Lower lobe of right lung (tissue), 2 donors: ENCODE results near the gene MIF. TPM values are rescaled to one million over a fixed set of nuclear protein-coding genes. Genes with fewer than 3 reads are reported as not detected.
A peak's percentile ranks its signal among the peaks of the same experiment; 100 is the strongest.

Source experiments
- ATAC-seq, 2 donors: fragments of 200-7000 bp; cut with Tn5 transposase; one replicate each; pipeline ENCODE4 v1.9.1; 2020 to 2022; ENCODE audit warnings: mild to moderate bottlenecking in 2 of 2, moderate library complexity in 2 of 2
- DNase-seq: peaks from one replicate; pipeline ENCODE4 v3.0.0-alpha.2; 2020
- H3K27ac ChIP-seq: fragments of 200-600 bp; one replicate; pipeline ENCODE4 v1.8.0; 2022
- H3K27me3 ChIP-seq: fragments of 200-600 bp; one replicate; pipeline ENCODE4 v1.8.0; 2022; ENCODE audit warnings: low read depth
- H3K36me3 ChIP-seq: fragments of 200-600 bp; one replicate; pipeline ENCODE4 v1.8.0; 2022; ENCODE audit warnings: mild to moderate bottlenecking
- H3K4me1 ChIP-seq: fragments of 200-600 bp; one replicate; pipeline ENCODE4 v1.8.0; 2022
- H3K4me3 ChIP-seq: fragments of 200-600 bp; one replicate; pipeline ENCODE4 v1.8.0; 2022; ENCODE audit warnings: mild to moderate bottlenecking
- H3K9me3 ChIP-seq: fragments of 200-600 bp; one replicate; pipeline ENCODE4 v1.8.0; 2022
- intact Hi-C: fragments of 100-400 bp; cut with DNase I; formaldehyde crosslinking; loops from one replicate; pipeline ENCODE4 v1.11.0; 2022
- long read RNA-seq: library from polyadenylated mRNA; unstranded; transcript quantifications from one replicate; pipeline ENCODE4 v2.0.0, GENCODE V29; 2021
- total RNA-seq: library from RNA; stranded (reverse); fragmentation: NEBNext Ultra II Directional; extraction: Animal tissue kit (Norgen Biotek cat#: 25700); gene quantifications from one replicate; pipeline ENCODE4 v1.2.1, GENCODE V29; 2021
- TF ChIP-seq, protein P1 (sequence below): fragments of 200-600 bp; IDR thresholded peaks from one replicate; pipeline ENCODE4 v1.8.0; 2022; ENCODE audit warnings: antibody characterized with exemption, mild to moderate bottlenecking
- donor health status: DM: no; HTN: yes; CAD: no; lungs with severe emphysema.

Gene MIF
- total RNA-seq: 231 TPM
- long read RNA-seq, transcript MIF-201 (3 exons, 939 nt): major isoform, 119 of 123 reads
- long read RNA-seq, partial matches to known transcripts: 0 of 123 reads
- long read RNA-seq, other reads (novel, unspliced or antisense): 1 of 123 reads

DNA sequence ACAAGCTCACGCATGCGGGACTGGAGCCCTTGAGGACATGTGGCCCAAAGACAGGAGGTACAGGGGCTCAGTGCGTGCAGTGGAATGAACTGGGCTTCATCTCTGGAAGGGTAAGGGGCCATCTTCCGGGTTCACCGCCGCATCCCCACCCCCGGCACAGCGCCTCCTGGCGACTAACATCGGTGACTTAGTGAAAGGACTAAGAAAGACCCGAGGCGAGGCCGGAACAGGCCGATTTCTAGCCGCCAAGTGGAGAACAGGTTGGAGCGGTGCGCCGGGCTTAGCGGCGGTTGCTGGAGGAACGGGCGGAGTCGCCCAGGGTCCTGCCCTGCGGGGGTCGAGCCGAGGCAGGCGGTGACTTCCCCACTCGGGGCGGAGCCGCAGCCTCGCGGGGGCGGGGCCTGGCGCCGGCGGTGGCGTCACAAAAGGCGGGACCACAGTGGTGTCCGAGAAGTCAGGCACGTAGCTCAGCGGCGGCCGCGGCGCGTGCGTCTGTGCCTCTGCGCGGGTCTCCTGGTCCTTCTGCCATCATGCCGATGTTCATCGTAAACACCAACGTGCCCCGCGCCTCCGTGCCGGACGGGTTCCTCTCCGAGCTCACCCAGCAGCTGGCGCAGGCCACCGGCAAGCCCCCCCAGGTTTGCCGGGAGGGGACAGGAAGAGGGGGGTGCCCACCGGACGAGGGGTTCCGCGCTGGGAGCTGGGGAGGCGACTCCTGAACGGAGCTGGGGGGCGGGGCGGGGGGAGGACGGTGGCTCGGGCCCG is at the start of gene MIF:
Gene MIF, plus strand, starts transcription at position 439 of the 765 bp plus-strand sequence. Its CDS starts 92 bp downstream, at position 531.
- TF ChIP-seq, protein P1, sequence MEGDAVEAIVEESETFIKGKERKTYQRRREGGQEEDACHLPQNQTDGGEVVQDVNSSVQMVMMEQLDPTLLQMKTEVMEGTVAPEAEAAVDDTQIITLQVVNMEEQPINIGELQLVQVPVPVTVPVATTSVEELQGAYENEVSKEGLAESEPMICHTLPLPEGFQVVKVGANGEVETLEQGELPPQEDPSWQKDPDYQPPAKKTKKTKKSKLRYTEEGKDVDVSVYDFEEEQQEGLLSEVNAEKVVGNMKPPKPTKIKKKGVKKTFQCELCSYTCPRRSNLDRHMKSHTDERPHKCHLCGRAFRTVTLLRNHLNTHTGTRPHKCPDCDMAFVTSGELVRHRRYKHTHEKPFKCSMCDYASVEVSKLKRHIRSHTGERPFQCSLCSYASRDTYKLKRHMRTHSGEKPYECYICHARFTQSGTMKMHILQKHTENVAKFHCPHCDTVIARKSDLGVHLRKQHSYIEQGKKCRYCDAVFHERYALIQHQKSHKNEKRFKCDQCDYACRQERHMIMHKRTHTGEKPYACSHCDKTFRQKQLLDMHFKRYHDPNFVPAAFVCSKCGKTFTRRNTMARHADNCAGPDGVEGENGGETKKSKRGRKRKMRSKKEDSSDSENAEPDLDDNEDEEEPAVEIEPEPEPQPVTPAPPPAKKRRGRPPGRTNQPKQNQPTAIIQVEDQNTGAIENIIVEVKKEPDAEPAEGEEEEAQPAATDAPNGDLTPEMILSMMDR: peak; percentile 76
- intact Hi-C loops: no loop called here
- H3K36me3 ChIP-seq: peaks cover 19% of the 10 kb centered on the region
- no peaks in the 10 kb centered on the region for H3K9me3 ChIP-seq
- H3K27ac ChIP-seq: peak within 1 kb of the TSS; percentile 96
- DNase-seq (peak; percentile 96), ATAC-seq (peak; percentile 96)
- H3K4me3 ChIP-seq: peak within 1 kb of the TSS; percentile 81
- H3K4me1 ChIP-seq: peaks cover 19% of the 10 kb centered on the region
- no peaks in the 10 kb centered on the region for H3K27me3 ChIP-seq

- TF ChIP-seq, protein P1: no peak
- no peaks in the 10 kb centered on the region for H3K36me3 ChIP-seq
- DNase-seq (no peak), ATAC-seq (no peak)
- no peak overlapping the region for H3K4me3 ChIP-seq
- intact Hi-C loops: no loop called here
- peak overlapping the region; percentile 53 for H3K27ac ChIP-seq
- peaks cover 37% of the 10 kb centered on the region for H3K4me1 ChIP-seq
- H3K9me3 ChIP-seq: no peaks in the 10 kb centered on the region
- H3K27me3 ChIP-seq: no peaks in the 10 kb centered on the region
Measured at GRCh38 chr22:23844739-23845202, 49.4 kb upstream of the MIF start.

DNA sequence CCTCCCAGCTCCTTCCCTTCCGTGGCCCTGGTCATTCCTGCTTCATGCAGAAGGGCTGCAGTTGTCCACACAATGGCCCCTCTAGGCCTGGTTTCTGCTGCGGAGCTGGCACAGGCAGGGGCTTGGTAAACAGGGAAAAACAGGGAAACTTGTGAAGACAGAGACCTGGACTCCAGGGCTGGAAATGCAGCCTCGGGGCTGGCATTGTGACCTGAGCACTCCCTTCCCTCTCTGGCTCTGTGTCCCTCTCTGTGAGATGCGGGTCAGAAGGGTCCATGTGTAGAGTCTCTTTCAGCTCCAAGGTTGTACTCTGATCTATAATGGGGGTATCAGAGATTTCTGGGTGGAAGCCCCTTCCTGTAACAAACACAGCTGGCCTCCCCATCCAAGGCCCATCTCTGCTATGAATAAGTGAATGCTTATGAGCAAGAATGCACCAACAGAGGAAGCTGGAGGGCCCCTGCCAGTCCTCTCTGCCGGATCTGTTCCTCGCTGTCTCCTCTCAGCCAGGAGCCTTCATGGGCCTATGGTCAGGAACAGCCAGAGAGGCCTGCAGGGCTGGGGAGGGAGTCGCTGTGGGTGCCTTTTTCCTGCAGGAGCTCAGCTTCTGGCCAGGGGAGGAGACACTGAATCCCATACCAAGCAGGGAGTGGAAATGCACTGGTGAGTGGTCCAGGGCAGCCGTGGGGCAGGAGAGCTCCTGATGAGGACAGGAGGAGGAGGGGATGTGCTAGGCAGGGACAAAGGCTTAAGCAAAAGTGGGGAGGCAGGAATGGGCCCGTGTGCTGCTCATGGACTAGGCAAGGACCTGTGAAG is 48.7 kb upstream of the MIF start:
- no peak overlapping the region for H3K4me3 ChIP-seq
- intact Hi-C loops: no loop called here
- H3K27ac ChIP-seq: peak overlapping the region; percentile 53
- ATAC-seq: no peak
- H3K4me1 ChIP-seq: peaks cover 39% of the 10 kb centered on the region
- no peak for DNase-seq
- no peaks in the 10 kb centered on the region for H3K9me3 ChIP-seq
- no peaks in the 10 kb centered on the region for H3K27me3 ChIP-seq
- TF ChIP-seq, protein P1: no peak
- no peaks in the 10 kb centered on the region for H3K36me3 ChIP-seq

GRCh38 chr22:23846081-23846469 is 48.1 kb upstream of the MIF start:
- Histone ChIP-seq H3K27ac (no peak overlapping the region), H3K4me3 (no peak overlapping the region), H3K4me1 (peaks cover 39% of the 10 kb centered on the region), H3K27me3 (no peaks in the 10 kb centered on the region), H3K9me3 (no peaks in the 10 kb centered on the region), H3K36me3 (no peaks in the 10 kb centered on the region)
- no peak for DNase-seq
- TF ChIP-seq, protein P1: no peak
- ATAC-seq: no peak
- intact Hi-C loops: no loop called here

GRCh38 chr22:23847310-23847920 is 46.8 kb upstream of the MIF start:
- Histone ChIP-seq H3K27me3 (no peaks in the 10 kb centered on the region), H3K27ac (no peak overlapping the region), H3K4me1 (peaks cover 39% of the 10 kb centered on the region), H3K4me3 (no peak overlapping the region), H3K36me3 (no peaks in the 10 kb centered on the region), H3K9me3 (no peaks in the 10 kb centered on the region)
- intact Hi-C loops: no loop called here
- DNase-seq: no peak
- TF ChIP-seq, protein P1: no peak
- no peak for ATAC-seq
